22Rv1 (cell line): ENCODE results near the gene DHX35.

Experiments used
- H3K27ac ChIP-seq: fragments of 450-650 bp; 2 replicates; pipeline ENCODE4 v1.5.1; 2017
- ZFX ChIP-seq: fragments of 450-650 bp; IDR thresholded peaks from 2 replicates; pipeline ENCODE4 v1.6.1; 2017; ENCODE audit warnings: antibody characterized with exemption, borderline replicate concordance
- TF ChIP-seq, protein P1 (sequence below): fragments of 450-650 bp; IDR thresholded peaks from 2 replicates; pipeline ENCODE4 v1.5.1; 2017; ENCODE audit warnings: mild to moderate bottlenecking

Gene DHX35

DNA sequence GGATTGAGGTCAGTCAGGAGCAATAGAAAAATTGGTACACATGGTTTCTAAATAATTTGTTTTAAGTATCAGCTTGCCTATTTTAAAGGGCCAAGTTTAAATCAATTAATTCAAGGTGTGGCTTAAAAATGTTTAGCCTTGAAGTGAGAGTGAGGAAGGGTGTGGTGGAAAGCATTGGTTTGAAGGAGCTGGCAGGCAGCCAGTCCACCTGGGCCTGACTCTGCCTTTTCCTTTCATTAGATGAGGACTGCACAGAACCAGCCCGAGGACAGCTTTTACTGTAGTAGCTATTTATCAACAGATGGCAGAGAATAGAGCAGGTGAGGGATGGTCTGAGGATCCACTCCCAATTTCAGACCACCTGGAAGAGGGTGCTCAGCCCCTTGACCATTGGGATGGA lies 42.4 kb downstream of the DHX35 start:
- TF ChIP-seq, protein P1, sequence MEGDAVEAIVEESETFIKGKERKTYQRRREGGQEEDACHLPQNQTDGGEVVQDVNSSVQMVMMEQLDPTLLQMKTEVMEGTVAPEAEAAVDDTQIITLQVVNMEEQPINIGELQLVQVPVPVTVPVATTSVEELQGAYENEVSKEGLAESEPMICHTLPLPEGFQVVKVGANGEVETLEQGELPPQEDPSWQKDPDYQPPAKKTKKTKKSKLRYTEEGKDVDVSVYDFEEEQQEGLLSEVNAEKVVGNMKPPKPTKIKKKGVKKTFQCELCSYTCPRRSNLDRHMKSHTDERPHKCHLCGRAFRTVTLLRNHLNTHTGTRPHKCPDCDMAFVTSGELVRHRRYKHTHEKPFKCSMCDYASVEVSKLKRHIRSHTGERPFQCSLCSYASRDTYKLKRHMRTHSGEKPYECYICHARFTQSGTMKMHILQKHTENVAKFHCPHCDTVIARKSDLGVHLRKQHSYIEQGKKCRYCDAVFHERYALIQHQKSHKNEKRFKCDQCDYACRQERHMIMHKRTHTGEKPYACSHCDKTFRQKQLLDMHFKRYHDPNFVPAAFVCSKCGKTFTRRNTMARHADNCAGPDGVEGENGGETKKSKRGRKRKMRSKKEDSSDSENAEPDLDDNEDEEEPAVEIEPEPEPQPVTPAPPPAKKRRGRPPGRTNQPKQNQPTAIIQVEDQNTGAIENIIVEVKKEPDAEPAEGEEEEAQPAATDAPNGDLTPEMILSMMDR, result no peak
- TF ChIP-seq ZFX, result no peak
- H3K27ac ChIP-seq, result no peak overlapping the region

DNA sequence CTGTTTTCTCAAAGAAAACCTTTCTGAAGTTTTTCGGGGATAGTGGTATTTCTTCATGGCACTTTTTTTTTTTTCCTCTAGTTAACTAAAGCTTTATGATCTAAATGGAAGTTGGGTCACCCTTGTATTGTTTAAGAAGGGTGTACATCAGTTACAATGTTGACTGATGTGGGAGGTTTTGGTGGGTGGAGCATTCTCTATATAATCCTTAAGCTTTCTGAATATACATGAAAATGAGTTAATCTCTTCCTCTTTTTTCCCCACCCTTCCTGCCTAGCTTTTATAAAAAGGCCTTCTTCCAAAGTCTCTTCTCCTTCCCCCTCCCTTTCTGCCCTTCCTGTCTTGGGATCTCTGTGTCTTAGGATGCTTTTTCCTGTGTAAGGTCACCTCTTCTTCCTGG lies 47.2 kb downstream of the DHX35 start:
- no peak overlapping the region for H3K27ac ChIP-seq
- TF ChIP-seq, protein P1, result no peak
- no peak for TF ChIP-seq ZFX

DNA sequence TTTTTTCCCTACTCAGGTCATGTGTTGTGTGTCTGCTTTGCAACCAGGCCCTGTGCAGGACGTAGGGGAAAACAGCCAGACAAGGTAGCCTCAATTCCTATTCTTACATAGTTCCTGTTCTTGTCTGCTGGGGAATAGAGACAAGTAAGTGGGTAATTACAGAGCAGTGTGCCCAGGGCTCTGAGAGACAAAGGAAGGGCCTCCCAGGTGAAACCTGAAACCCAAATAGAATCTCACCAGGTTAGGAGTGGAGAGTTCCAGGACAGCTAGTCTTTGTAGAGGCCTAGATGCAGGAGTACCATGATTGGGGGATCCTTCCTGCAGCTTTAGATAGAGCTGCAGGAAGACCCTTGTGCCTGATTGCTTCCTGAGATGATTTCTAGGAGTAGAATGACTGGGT lies 48.4 kb downstream of the DHX35 start:
- no peak overlapping the region for H3K27ac ChIP-seq
- TF ChIP-seq, protein P1, result no peak
- no peak for TF ChIP-seq ZFX

DNA sequence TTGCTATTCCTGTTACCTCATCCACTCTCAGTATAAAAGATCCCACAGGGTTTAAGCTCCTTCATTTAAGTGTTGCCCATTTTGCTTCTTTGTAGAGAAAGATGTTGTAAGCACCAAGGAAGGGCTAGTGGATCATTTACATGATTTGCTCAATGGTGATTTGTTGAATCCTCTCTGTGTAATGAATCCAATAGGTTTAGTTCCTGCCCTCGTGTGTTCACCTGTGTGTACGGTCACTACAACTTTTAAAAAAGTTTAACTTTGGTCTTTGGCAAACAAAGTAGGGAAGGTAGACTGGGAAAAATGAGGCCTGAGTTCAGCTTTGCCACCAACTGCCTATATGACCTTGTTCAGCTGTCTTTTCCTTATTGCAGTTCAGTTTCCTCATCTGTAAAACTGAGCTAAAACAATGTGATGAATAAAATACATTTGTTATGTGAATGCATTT lies 51.5 kb downstream of the DHX35 start:
- no peak for TF ChIP-seq ZFX
- TF ChIP-seq, protein P1, result no peak
- H3K27ac ChIP-seq, result no peak overlapping the region

DNA sequence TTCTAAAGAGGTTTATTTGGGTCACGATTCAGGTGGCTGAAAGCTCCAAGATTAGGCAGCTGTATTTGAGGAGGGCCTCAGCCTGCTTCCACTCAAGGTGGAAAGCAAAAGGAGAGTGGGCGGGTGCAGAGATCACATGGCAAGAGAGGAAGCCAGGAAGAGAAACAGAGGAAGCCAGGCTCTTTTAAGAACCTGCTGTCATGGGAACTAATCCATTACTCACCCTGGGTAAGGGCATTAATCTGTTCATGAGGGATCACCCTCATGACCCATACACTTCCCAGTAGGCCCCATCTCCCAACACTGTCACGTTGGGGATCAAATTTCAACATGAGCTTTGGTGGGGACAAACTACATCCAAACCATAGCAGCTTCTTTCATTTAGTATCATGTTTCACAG lies 53.9 kb downstream of the DHX35 start:
- TF ChIP-seq, protein P1, result no peak
- no peak for TF ChIP-seq ZFX
- H3K27ac ChIP-seq, result no peak overlapping the region

DNA sequence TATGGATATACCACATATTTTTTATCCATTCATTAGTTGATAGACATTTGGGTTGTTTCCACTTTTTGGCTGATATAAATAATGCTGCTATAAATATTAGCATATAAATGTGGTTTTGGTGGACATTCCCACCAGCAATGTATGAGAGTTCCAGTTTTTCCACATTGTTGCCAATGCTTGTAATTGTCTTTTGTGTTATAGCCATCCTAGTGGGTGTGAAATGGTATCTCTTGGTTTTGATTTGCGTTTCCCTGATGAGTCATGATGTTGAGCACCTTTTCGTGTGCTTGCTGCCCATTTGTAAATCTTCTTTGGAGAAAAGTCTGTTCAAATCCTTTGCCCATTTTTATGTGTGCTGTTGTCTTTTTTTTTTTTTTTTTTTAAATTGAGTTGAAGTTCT lies 54.4 kb downstream of the DHX35 start:
- TF ChIP-seq ZFX, result no peak
- TF ChIP-seq, protein P1, result no peak
- H3K27ac ChIP-seq, result no peak overlapping the region

DNA sequence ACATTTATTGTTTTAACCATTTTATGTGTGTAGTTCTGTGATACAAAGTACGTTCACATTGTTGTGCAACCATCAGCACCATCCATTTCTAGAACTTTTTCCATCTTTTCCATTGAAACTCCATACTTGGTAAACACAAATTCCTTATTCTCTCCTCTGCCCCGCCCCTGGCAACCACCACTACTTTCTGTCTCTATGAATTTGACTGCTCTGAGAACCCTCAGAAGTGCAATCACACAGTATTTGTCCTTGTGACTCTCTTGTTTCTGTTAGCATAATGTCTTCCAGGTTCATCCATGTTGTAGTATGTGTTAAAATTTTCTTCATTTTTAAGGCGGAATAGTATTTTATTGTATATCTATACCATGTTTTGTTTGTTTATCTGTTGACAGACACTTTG lies 56.9 kb downstream of the DHX35 start:
- H3K27ac ChIP-seq, result no peak overlapping the region
- TF ChIP-seq, protein P1, result no peak
- TF ChIP-seq ZFX, result no peak
